ENCODE results near the gene ATP13A4. TPM values are rescaled to one million over a fixed set of nuclear protein-coding genes. Genes with fewer than 3 reads are reported as not detected.

Gene ATP13A4
- total and polyA plus RNA-seq, 2 of the 4 experiments (the other 2 are of a cell fraction), result under 0.01 TPM; not detected in 1

GRCh38 chr3:193407688-193408087, 147.0 kb downstream of the ATP13A4 start:
- ChIA-PET CTCF (no interaction called here), POLR2A (ENCODE audit: unreplicated experiment) (no interaction called here)
- Histone ChIP-seq H2AK5ac (ENCODE audit: low read depth, low read length) (no peak overlapping the region), H3K4me1 (ENCODE audit: control insufficient read depth, insufficient read depth, low read length) (no peaks in the 10 kb centered on the region), H3K9me3 (ENCODE audit: control insufficient read depth, insufficient read depth, low read length) (peaks cover 12% of the 10 kb centered on the region), H3K23ac (ENCODE audit: low read depth, low read length) (no peak overlapping the region), H4K5ac (ENCODE audit: low read depth, low read length) (no peak overlapping the region), H3K36me3 (ENCODE audit: control insufficient read depth, insufficient read depth, low read length) (no peaks in the 10 kb centered on the region), H2BK120ac (ENCODE audit: low read depth, low read length) (no peak overlapping the region), H3K79me1 (ENCODE audit: low read depth in 1 of 2, low read length in 2 of 2) (no peaks in the 10 kb centered on the region), H2BK20ac (ENCODE audit: low read depth, low read length) (no peak overlapping the region), H2AFZ (replicated peaks; ENCODE audit: low read length, poor library complexity) (no peak overlapping the region), H3K18ac (ENCODE audit: low read depth, low read length) (no peak overlapping the region), H2BK5ac (ENCODE audit: low read depth, low read length, poor library complexity, severe bottlenecking) (no peak overlapping the region), H3K4me2 (ENCODE audit: low read depth, low read length) (no peak overlapping the region), H3K9ac (ENCODE audit: low read depth, low read length) (no peak overlapping the region), H4K91ac (ENCODE audit: insufficient read depth, low read depth, low read length) (no peak overlapping the region), H4K8ac (ENCODE audit: low read depth in 2 of 2, low read length in 2 of 2) (no peak overlapping the region), H2AK9ac (replicated peaks; ENCODE audit: low read depth, low read length, poor library complexity) (no peak overlapping the region), H3K27me3 (ENCODE audit: control insufficient read depth, insufficient read depth, low read length) (no peaks in the 10 kb centered on the region), H3K14ac (replicated peaks; ENCODE audit: low read depth, low read length) (no peak overlapping the region), H3K56ac (ENCODE audit: extremely low read depth, insufficient read depth, low read length) (no peak overlapping the region), H4K20me1 (ENCODE audit: insufficient read depth, low read length) (no peaks in the 10 kb centered on the region), H3K4ac (ENCODE audit: low read depth, low read length) (no peak overlapping the region), H3K27ac (ENCODE audit: insufficient read depth, low read length) (no peak overlapping the region), H3K9me1 (ENCODE audit: insufficient read depth, low read length) (no peaks in the 10 kb centered on the region), H2BK15ac (ENCODE audit: low read depth, low read length) (no peak overlapping the region), H3K4me3 (ENCODE audit: insufficient read depth, low read depth, low read length) (no peak overlapping the region)
- ATAC-seq (ENCODE audit: low read depth) (no peak), DNase-seq (no peak)
- WGBS, 2 experiments (ENCODE audit: extremely low coverage in 2 of 2, insufficient read length in 1 of 2), result no CpG with 5 or more reads among the region's 1 CpG
- dilution Hi-C loops (cut with HindIII; ENCODE audit: low sequenced_read_pairs, unreplicated experiment) (no loop called here), in situ Hi-C loops (cut with MboI; ENCODE audit: low sequenced_read_pairs) (no loop called here), intact Hi-C loops (cut with micrococcal nuclease) (no loop called here)
- BruUV-seq (replicated peaks), result no TSS peak
- TF ChIP-seq RFX5 (IDR thresholded peaks at IDR 0.05; ENCODE audit: low read depth, low read length) (no peak), MAZ (IDR thresholded peaks at IDR 0.05; ENCODE audit: borderline replicate concordance, low read depth, low read length) (no peak), CEBPB (IDR thresholded peaks at IDR 0.05; ENCODE audit: low read depth, low read length) (no peak), USF2 (IDR thresholded peaks at IDR 0.05; ENCODE audit: low read depth, low read length) (no peak), CTCF (conservative IDR thresholded peaks at IDR 0.05; ENCODE audit: low read depth, low read length) (no peak), RCOR1 (IDR thresholded peaks at IDR 0.05; ENCODE audit: insufficient replicate concordance, low read length) (no peak), ELK1 (IDR thresholded peaks at IDR 0.05; ENCODE audit: borderline replicate concordance, low read depth, low read length) (no peak), SMC3 (IDR thresholded peaks at IDR 0.05; ENCODE audit: low read depth, low read length) (no peak), POLR2A (IDR thresholded peaks at IDR 0.05; ENCODE audit: low read depth, low read length) (no peak), RAD21 (IDR thresholded peaks at IDR 0.05; ENCODE audit: low read length) (no peak), BHLHE40 (IDR thresholded peaks at IDR 0.05; ENCODE audit: low read depth, low read length) (no peak), FOS (IDR thresholded peaks at IDR 0.05; ENCODE audit: low read depth, low read length) (no peak), MAFK (IDR thresholded peaks at IDR 0.05; ENCODE audit: low read depth, low read length) (no peak), NFE2L2 (IDR thresholded peaks at IDR 0.05; ENCODE audit: low read depth, low read length) (no peak), MXI1 (IDR thresholded peaks at IDR 0.05; ENCODE audit: borderline replicate concordance, low read depth, low read length) (no peak), CHD1 (IDR thresholded peaks at IDR 0.05; ENCODE audit: low read depth, low read length) (no peak)

Measured in IMR-90 (cell line).